Ishikawa (cell line): ENCODE measurements around the gene PPP1R12A.

ENCODE experiments used
- CEBPB ChIP-seq: IDR thresholded peaks from 2 replicates; pipeline ENCODE4 v1.6.1; 2012
- CREB1 ChIP-seq: IDR thresholded peaks from 2 replicates; pipeline ENCODE4 v1.6.1; 2012; ENCODE audit warnings: low read depth
- EGR1 ChIP-seq: IDR thresholded peaks from 2 replicates; pipeline ENCODE4 v1.6.1; 2012
- EP300 ChIP-seq: IDR thresholded peaks from 2 replicates; pipeline ENCODE4 v1.6.1; 2012; ENCODE audit warnings: borderline replicate concordance
- FOXM1 ChIP-seq: IDR thresholded peaks from 2 replicates; pipeline ENCODE4 v1.6.1; 2012; ENCODE audit warnings: low read depth, borderline replicate concordance
- NFIC ChIP-seq: IDR thresholded peaks from 2 replicates; pipeline ENCODE4 v1.6.1; 2012
- RAD21 ChIP-seq: IDR thresholded peaks from 2 replicates; pipeline ENCODE4 v1.6.1; 2012; ENCODE audit warnings: low read depth
- TAF1 ChIP-seq: IDR thresholded peaks from 2 replicates; pipeline ENCODE4 v1.6.1; 2012; ENCODE audit warnings: low read depth, mild to moderate bottlenecking
- TCF12 ChIP-seq: IDR thresholded peaks from 2 replicates; pipeline ENCODE4 v1.6.1; 2012; ENCODE audit warnings: low read depth
- TEAD4 ChIP-seq: IDR thresholded peaks from 2 replicates; pipeline ENCODE4 v1.6.1; 2012
- YY1 ChIP-seq: IDR thresholded peaks from 2 replicates; pipeline ENCODE4 v1.6.1; 2012; ENCODE audit warnings: low read depth
- ZBTB7A ChIP-seq: IDR thresholded peaks from 2 replicates; pipeline ENCODE4 v1.6.1; 2012; ENCODE audit warnings: low read depth
- TF ChIP-seq, protein P1 (sequence below): IDR thresholded peaks from 2 replicates; pipeline ENCODE4 v1.6.1; 2012
- TF ChIP-seq, protein P2 (sequence below): IDR thresholded peaks from 2 replicates; pipeline ENCODE4 v1.6.1; 2012
- TF ChIP-seq, protein P3 (sequence below): IDR thresholded peaks from 2 replicates; pipeline ENCODE4 v1.6.1; 2012; ENCODE audit warnings: low read depth, mild to moderate bottlenecking

PPP1R12A gene

DNA sequence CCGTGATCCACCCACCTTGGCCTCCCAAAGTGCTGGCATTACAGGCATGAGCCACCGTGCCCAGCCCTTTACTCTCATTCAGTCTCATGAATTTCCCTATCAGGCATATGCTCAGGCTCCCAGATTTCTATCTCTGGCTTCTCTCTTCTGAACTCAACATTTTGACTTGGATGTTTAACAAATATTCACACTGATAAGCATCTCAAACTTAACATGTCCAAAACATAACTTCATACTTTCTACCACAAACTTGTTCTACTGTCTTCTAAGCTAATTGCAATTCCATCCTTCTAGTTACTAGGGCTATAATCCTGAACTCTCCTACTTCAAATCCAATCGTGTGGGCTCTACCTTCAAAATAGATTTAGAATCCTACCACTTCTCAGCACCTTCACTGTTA is 170.3 kb downstream of the PPP1R12A start:
- TF ChIP-seq EGR1 (no peak), FOXM1 (no peak), CREB1 (no peak), CEBPB (no peak), ZBTB7A (no peak), TAF1 (no peak), YY1 (no peak), RAD21 (no peak), EP300 (no peak), TCF12 (no peak)
- TF ChIP-seq, protein P1, sequence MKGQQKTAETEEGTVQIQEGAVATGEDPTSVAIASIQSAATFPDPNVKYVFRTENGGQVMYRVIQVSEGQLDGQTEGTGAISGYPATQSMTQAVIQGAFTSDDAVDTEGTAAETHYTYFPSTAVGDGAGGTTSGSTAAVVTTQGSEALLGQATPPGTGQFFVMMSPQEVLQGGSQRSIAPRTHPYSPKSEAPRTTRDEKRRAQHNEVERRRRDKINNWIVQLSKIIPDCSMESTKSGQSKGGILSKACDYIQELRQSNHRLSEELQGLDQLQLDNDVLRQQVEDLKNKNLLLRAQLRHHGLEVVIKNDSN = no peak
- TF ChIP-seq, protein P2, sequence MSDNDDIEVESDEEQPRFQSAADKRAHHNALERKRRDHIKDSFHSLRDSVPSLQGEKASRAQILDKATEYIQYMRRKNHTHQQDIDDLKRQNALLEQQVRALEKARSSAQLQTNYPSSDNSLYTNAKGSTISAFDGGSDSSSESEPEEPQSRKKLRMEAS = no peak
- TF ChIP-seq, protein P3, sequence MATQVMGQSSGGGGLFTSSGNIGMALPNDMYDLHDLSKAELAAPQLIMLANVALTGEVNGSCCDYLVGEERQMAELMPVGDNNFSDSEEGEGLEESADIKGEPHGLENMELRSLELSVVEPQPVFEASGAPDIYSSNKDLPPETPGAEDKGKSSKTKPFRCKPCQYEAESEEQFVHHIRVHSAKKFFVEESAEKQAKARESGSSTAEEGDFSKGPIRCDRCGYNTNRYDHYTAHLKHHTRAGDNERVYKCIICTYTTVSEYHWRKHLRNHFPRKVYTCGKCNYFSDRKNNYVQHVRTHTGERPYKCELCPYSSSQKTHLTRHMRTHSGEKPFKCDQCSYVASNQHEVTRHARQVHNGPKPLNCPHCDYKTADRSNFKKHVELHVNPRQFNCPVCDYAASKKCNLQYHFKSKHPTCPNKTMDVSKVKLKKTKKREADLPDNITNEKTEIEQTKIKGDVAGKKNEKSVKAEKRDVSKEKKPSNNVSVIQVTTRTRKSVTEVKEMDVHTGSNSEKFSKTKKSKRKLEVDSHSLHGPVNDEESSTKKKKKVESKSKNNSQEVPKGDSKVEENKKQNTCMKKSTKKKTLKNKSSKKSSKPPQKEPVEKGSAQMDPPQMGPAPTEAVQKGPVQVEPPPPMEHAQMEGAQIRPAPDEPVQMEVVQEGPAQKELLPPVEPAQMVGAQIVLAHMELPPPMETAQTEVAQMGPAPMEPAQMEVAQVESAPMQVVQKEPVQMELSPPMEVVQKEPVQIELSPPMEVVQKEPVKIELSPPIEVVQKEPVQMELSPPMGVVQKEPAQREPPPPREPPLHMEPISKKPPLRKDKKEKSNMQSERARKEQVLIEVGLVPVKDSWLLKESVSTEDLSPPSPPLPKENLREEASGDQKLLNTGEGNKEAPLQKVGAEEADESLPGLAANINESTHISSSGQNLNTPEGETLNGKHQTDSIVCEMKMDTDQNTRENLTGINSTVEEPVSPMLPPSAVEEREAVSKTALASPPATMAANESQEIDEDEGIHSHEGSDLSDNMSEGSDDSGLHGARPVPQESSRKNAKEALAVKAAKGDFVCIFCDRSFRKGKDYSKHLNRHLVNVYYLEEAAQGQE = no peak

DNA sequence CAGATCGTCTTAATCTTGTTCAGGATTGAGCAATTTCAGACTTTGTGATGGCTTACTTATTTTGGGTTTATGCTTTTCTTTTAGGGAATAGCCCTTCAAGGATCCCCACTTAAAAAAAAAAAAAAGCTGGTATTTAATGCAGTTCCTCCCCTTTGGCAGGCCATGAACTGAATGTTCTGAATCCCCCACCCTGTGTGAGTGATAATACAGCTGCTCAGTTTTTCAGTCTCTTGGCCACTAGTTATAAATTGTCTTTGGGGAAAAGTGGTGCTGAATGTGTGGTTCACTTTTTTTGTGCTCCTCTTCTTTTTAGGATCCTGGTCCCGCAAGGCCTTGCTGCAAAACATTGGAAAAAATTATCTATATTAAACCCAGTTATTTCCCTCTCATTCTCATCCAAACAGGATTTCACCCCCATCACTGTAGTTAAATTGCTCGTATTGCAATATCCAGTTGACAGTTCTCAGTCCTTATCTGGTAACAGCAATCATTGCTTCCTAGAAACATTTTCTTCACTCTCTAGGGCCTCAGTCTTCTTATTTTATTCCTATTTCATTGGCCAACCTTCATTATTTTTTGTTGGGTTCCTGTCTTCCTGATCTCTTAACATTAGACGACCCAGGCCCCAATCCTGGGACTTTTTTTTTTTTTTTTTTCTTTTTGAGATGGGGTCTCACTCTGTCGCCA is 171.0 kb downstream of the PPP1R12A start:
- TF ChIP-seq, protein P2 = no peak
- TF ChIP-seq CREB1 = no peak
- TF ChIP-seq ZBTB7A = no peak
- TF ChIP-seq TEAD4 = no peak
- no peak for TF ChIP-seq EGR1
- no peak for TF ChIP-seq TAF1
- TF ChIP-seq RAD21 = no peak
- TF ChIP-seq CEBPB = no peak
- no peak for TF ChIP-seq FOXM1
- no peak for TF ChIP-seq YY1
- TF ChIP-seq, protein P1 = no peak

DNA sequence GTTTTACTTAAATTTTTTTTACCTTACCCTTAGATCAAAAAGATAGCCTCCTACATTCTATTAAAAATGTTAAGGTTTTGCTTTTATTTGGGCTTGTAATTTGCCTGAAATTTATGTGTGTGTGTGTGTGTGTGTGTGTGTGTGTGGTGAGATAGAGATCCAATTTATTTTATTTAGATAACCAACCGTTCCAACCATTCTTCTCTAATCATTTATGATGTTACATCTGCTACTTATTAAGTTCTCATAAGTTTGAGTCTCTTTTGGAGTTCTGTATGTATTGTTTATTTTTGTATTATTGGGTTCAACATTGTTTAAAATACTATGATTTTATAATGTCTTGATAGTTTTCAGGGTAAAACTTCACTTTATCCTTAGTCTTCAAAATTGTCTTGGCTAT is 173.6 kb downstream of the PPP1R12A start:
- TF ChIP-seq, protein P3 = no peak
- TF ChIP-seq NFIC (no peak), RAD21 (no peak), ZBTB7A (no peak)
- TF ChIP-seq, protein P2 = no peak
- TF ChIP-seq, protein P1 = no peak

DNA sequence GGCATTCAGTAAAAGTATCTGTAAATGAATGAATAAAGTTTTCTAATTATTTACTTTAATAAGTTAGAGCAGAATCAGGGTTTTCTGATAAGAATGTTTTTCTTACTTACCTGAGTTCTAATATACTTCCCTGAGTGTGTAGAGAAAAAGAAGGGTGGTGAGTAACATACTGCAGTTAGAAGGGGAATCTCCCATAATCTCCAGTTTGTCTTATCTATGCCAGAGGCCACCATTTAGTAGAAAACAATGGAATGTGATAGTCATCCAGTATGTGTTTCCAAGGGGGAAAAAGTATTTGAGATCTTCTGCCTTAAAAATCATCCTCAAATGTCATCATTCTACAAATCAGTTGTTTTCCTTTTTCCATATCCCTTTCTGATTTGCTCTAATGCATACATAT is 187.6 kb downstream of the PPP1R12A start:
- TF ChIP-seq RAD21 (no peak), NFIC (no peak), ZBTB7A (no peak), TAF1 (no peak), EP300 (no peak)
- TF ChIP-seq, protein P2 = no peak

DNA sequence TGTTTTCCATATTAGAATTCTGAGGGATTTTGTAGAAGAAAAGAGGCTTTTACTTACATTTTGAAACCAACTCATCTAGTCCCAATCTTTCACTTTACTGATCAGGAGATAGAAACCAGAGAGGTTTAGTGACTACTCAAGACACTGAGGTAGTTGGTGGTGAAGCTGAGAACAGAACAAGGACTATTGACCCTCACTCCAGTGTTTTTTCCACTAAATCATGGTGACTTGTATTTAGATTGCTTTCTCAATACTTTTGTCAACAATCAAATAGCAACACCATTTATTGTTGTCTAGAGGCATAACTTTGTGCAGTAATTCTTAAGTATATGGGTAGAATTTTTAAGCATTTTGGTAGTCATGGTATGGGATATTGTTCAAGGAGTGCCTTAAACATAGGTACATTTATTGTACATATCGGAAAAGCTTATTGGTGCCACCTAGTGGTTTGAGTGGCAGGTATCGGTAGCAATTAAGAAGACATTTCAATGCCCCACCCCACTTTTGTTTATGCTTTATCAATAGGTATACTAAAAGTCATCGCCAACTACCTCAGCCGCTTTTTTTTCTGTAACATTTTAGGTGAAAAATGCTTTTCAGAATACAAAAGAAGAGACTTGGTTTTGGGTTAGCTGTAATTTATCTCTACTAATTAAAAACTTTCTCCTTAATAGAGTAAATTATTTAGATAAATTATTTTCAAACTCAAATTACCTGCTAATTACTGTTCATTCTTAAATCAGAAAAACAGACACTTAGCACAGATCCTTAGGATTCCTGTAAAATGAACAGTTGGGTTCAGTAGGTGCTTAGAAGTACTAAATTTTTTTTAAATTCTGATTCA is 196.8 kb downstream of the PPP1R12A start:
- TF ChIP-seq FOXM1 (no peak), RAD21 (peak; percentile 73)
